GM23338 (cell line): ENCODE measurements around the gene DPP10. TPM values are rescaled to one million over a fixed set of nuclear protein-coding genes. Genes with fewer than 3 reads are reported as not detected.

Experiments used
- ATAC-seq: fragments of 200-7000 bp; cut with Tn5 transposase; 3 replicates; pipeline ENCODE4 v1.9.1; 2020
- DNase-seq: peaks from one replicate; pipeline ENCODE4 v3.0.0-alpha.2; 2015; ENCODE audit warnings: low spot score
- H2AFZ ChIP-seq: fragments of 200-600 bp; sonication (generic); 2 replicates; pipeline ENCODE4 v1.8.0; 2016; ENCODE audit warnings: antibody characterized with exemption, mild to moderate bottlenecking, moderate library complexity
- H3F3A ChIP-seq: fragments of 200-600 bp; sonication (generic); replicated peaks from 2 replicates; pipeline ENCODE4 v1.8.0; 2017; ENCODE audit warnings: antibody characterized with exemption, mixed run types, low read depth
- H3K27ac ChIP-seq: fragments of 200-600 bp; sonication (generic); 2 replicates; pipeline ENCODE4 v1.6.1; 2016; ENCODE audit warnings: low read depth
- H3K27me3 ChIP-seq: fragments of 200-600 bp; sonication (generic); 2 replicates; pipeline ENCODE4 v1.8.0; 2016; ENCODE audit warnings: mild to moderate bottlenecking, mixed run types, moderate library complexity; ENCODE audit not compliant: insufficient read depth
- H3K36me3 ChIP-seq: fragments of 200-600 bp; sonication (generic); 2 replicates; pipeline ENCODE4 v1.8.0; 2016; ENCODE audit warnings: mild to moderate bottlenecking; ENCODE audit not compliant: insufficient read depth
- H3K4me1 ChIP-seq: fragments of 200-600 bp; sonication (generic); 2 replicates; pipeline ENCODE4 v1.8.0; 2016; ENCODE audit warnings: mild to moderate bottlenecking, moderate library complexity; ENCODE audit not compliant: insufficient read depth
- H3K4me2 ChIP-seq: fragments of 200-600 bp; sonication (generic); 2 replicates; pipeline ENCODE4 v1.7.1; 2017; ENCODE audit warnings: mixed run types
- H3K4me3 ChIP-seq: fragments of 200-600 bp; sonication (generic); 2 replicates; pipeline ENCODE4 v1.6.1; 2016; ENCODE audit warnings: mixed run types
- H3K79me2 ChIP-seq: fragments of 200-600 bp; sonication (generic); replicated peaks from 2 replicates; pipeline ENCODE4 v1.8.0; 2017; ENCODE audit warnings: mild to moderate bottlenecking; ENCODE audit not compliant: insufficient read depth
- H3K9me2 ChIP-seq: fragments of 200-600 bp; sonication (generic); 2 replicates; pipeline ENCODE4 v1.8.0; 2017; ENCODE audit not compliant: insufficient read depth
- H4K20me1 ChIP-seq: fragments of 200-600 bp; sonication (generic); replicated peaks from 2 replicates; pipeline ENCODE4 v1.8.0; 2017; ENCODE audit warnings: mild to moderate bottlenecking; ENCODE audit not compliant: insufficient read depth
- H3K27ac Mint-ChIP-seq: 2 replicates; pipeline ENCODE4 v1.8.0; 2020; ENCODE audit warnings: inconsistent platforms, mild to moderate bottlenecking, moderate library complexity, mixed read lengths
- H3K27me3 Mint-ChIP-seq: 3 replicates; pipeline ENCODE4 v1.8.0; 2022; ENCODE audit warnings: low read depth, mild to moderate bottlenecking, moderate library complexity, mixed read lengths, inconsistent platforms; ENCODE audit not compliant: insufficient read depth, poor library complexity
- H3K36me3 Mint-ChIP-seq: 3 replicates; pipeline ENCODE4 v1.8.0; 2021; ENCODE audit warnings: low read depth, mild to moderate bottlenecking, inconsistent platforms, moderate library complexity, mixed read lengths
- H3K4me1 Mint-ChIP-seq: 3 replicates; pipeline ENCODE4 v1.8.0; 2020; ENCODE audit warnings: mild to moderate bottlenecking, inconsistent platforms, mixed read lengths
- H3K4me3 Mint-ChIP-seq: 3 replicates; pipeline ENCODE4 v1.8.0; 2021; ENCODE audit warnings: moderate library complexity, mild to moderate bottlenecking, inconsistent platforms, mixed read lengths
- H3K9me3 Mint-ChIP-seq: 3 replicates; pipeline ENCODE4 v1.8.0; 2020; ENCODE audit warnings: moderate library complexity, mild to moderate bottlenecking, inconsistent platforms, mixed read lengths
- CREB1 ChIP-seq: fragments of 250-450 bp; sonication (Bioruptor Pico); IDR thresholded peaks from 2 replicates; pipeline ENCODE4 v1.5.0; 2020; ENCODE audit warnings: low read depth, mild to moderate bottlenecking, moderate library complexity
- EZH2 ChIP-seq: fragments of 200-600 bp; sonication (generic); IDR thresholded peaks from one replicate; pipeline ENCODE4 v1.8.0; 2017; ENCODE audit warnings: antibody characterized with exemption, mild to moderate bottlenecking, low read depth; ENCODE audit not compliant: unreplicated experiment
- EZH2phosphoT487 ChIP-seq: fragments of 200-600 bp; sonication (generic); IDR thresholded peaks from one replicate; pipeline ENCODE4 v1.8.1; 2018; ENCODE audit warnings: antibody characterized with exemption; ENCODE audit not compliant: unreplicated experiment
- JUNB ChIP-seq: IDR thresholded peaks from one replicate; pipeline ENCODE4 v1.6.1; 2016; ENCODE audit warnings: antibody characterized with exemption; ENCODE audit not compliant: unreplicated experiment
- NANOG ChIP-seq: IDR thresholded peaks from 2 replicates; pipeline ENCODE4 v1.6.1; 2016; ENCODE audit warnings: antibody characterized with exemption, borderline replicate concordance
- POLR2AphosphoS5 ChIP-seq: IDR thresholded peaks from 2 replicates; pipeline ENCODE4 v1.6.1; 2016; ENCODE audit warnings: antibody characterized with exemption, low read depth
- STAT1 ChIP-seq: IDR thresholded peaks from one replicate; pipeline ENCODE4 v1.6.1; 2016; ENCODE audit warnings: antibody characterized with exemption; ENCODE audit not compliant: unreplicated experiment
- ZNF114 ChIP-seq: fragments of 250-450 bp; sonication (Bioruptor Pico); IDR thresholded peaks from 2 replicates; pipeline ENCODE4 v1.5.0; 2020; ENCODE audit warnings: mild to moderate bottlenecking, moderate library complexity
- ZNF331 ChIP-seq: fragments of 250-450 bp; sonication (Bioruptor Pico); IDR thresholded peaks from 2 replicates; pipeline ENCODE4 v1.5.0; 2020; ENCODE audit warnings: low read depth, mild to moderate bottlenecking, moderate library complexity
- polyA plus RNA-seq: library from polyadenylated mRNA; unstranded; fragments of >200 nt; fragmentation: Nextera tagmentation; extraction: Ambion mirVana; gene quantifications from 2 replicates; pipeline ENCODE4 v1.2.1, GENCODE V29; 2016
- total RNA-seq: library from RNA; depleted of rRNA; stranded (reverse); fragments of >200 nt; shearing (Covaris generic); gene quantifications from 2 replicates; pipeline ENCODE4 v1.2.3, GENCODE V29; 2014
- TF ChIP-seq, protein P1 (sequence below): fragments of 250-450 bp; sonication (Bioruptor Pico); IDR thresholded peaks from 2 replicates; pipeline ENCODE4 v1.5.0; 2020; ENCODE audit warnings: mild to moderate bottlenecking, moderate library complexity
- TF ChIP-seq, protein P2 (sequence below): IDR thresholded peaks from 2 replicates; pipeline ENCODE4 v1.6.1; 2016; ENCODE audit warnings: antibody characterized with exemption
- TF ChIP-seq, protein P3 (sequence below): IDR thresholded peaks from one replicate; pipeline ENCODE4 v1.6.1; 2018; ENCODE audit warnings: antibody characterized with exemption; ENCODE audit not compliant: unreplicated experiment

DPP10 gene
- total and polyA plus RNA-seq, 2 experiments from 2014 or later: 3.6 to 14.8 TPM

DNA sequence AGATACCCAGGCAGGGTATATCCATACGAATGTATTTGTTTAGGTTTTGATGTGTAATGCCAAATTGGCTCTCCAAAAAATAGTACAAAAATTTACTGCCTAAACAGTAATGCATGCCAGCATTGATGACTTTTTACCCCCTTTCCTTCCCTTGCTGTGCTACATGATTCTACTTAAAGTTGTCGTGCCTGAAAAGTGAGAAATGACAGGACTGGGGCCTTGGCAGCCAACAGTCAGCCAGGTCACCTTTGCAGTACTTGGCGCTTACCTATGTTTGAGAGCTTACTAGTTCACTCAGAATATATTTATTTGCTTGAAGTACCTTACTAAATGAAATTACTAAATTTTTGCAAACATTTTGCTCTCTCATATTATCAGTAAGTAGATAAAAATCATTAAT, 1329.1 kb downstream of the DPP10 start:
- no peak for DNase-seq
- H3K27ac Mint-ChIP-seq: 0 out of 2 replicates have a peak overlapping the region, but pooled peaks have one; percentile 58
- no peak overlapping the region for H3K27ac ChIP-seq
- H3K4me3 Mint-ChIP-seq: no peak overlapping the region
- H3K4me2 ChIP-seq: no peak overlapping the region
- H3K9me3 Mint-ChIP-seq: no peaks in the 10 kb centered on the region
- no peaks in the 10 kb centered on the region for H3K79me2 ChIP-seq
- no peaks in the 10 kb centered on the region for H3K27me3 Mint-ChIP-seq
- H2AFZ ChIP-seq: no peak overlapping the region
- no peak for ATAC-seq
- H3K4me1 Mint-ChIP-seq: peaks cover 11% of the 10 kb centered on the region; the same call in 2 of the 3 replicates
- H3K27me3 ChIP-seq: no peaks in the 10 kb centered on the region
- no peaks in the 10 kb centered on the region for H4K20me1 ChIP-seq
- no peak overlapping the region for H3K4me3 ChIP-seq
- no peak for TF ChIP-seq ZNF114 (CRISPR knock-in tag)
- no peak for TF ChIP-seq STAT1
- H3K9me2 ChIP-seq: no peaks in the 10 kb centered on the region
- no peaks in the 10 kb centered on the region for H3K4me1 ChIP-seq
- no peaks in the 10 kb centered on the region for H3F3A ChIP-seq
- no peaks in the 10 kb centered on the region for H3K36me3 ChIP-seq
- H3K36me3 Mint-ChIP-seq: no peaks in the 10 kb centered on the region

DNA sequence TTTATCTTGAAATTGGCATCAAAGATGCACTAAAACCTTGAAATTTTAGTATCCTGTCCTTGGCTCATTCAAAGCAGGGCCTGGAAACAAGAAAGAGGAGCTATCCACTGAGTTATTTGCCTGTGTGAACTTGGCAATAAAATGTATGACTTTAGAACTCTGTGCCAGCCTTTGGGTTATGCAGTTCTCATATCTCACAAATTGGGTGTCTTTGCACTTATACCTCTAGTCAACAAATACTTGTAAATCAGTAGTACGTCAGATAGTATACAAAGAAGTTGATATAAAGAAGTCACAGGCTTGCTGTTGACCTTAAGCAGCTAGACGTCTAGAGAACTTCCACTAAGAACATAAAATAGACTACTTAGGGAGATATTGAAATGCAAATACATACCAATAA, 1331.9 kb downstream of the DPP10 start:
- no peaks in the 10 kb centered on the region for H3F3A ChIP-seq
- no peak overlapping the region for H3K4me3 ChIP-seq
- Mint-ChIP-seq H3K9me3 (no peaks in the 10 kb centered on the region), H3K4me1 (peaks cover 15% of the 10 kb centered on the region; the same call in 2 of the 3 replicates), H3K27me3 (no peaks in the 10 kb centered on the region), H3K4me3 (no peak overlapping the region), H3K27ac (no peak overlapping the region), H3K36me3 (no peaks in the 10 kb centered on the region)
- H3K79me2 ChIP-seq: no peaks in the 10 kb centered on the region
- no peaks in the 10 kb centered on the region for H3K36me3 ChIP-seq
- no peak overlapping the region for H3K27ac ChIP-seq
- no peaks in the 10 kb centered on the region for H3K9me2 ChIP-seq
- no peaks in the 10 kb centered on the region for H3K27me3 ChIP-seq
- no peaks in the 10 kb centered on the region for H3K4me1 ChIP-seq
- no peaks in the 10 kb centered on the region for H4K20me1 ChIP-seq
- no peak overlapping the region for H3K4me2 ChIP-seq
- DNase-seq (no peak), ATAC-seq (no peak)
- H2AFZ ChIP-seq: no peak overlapping the region
- TF ChIP-seq, protein P1, sequence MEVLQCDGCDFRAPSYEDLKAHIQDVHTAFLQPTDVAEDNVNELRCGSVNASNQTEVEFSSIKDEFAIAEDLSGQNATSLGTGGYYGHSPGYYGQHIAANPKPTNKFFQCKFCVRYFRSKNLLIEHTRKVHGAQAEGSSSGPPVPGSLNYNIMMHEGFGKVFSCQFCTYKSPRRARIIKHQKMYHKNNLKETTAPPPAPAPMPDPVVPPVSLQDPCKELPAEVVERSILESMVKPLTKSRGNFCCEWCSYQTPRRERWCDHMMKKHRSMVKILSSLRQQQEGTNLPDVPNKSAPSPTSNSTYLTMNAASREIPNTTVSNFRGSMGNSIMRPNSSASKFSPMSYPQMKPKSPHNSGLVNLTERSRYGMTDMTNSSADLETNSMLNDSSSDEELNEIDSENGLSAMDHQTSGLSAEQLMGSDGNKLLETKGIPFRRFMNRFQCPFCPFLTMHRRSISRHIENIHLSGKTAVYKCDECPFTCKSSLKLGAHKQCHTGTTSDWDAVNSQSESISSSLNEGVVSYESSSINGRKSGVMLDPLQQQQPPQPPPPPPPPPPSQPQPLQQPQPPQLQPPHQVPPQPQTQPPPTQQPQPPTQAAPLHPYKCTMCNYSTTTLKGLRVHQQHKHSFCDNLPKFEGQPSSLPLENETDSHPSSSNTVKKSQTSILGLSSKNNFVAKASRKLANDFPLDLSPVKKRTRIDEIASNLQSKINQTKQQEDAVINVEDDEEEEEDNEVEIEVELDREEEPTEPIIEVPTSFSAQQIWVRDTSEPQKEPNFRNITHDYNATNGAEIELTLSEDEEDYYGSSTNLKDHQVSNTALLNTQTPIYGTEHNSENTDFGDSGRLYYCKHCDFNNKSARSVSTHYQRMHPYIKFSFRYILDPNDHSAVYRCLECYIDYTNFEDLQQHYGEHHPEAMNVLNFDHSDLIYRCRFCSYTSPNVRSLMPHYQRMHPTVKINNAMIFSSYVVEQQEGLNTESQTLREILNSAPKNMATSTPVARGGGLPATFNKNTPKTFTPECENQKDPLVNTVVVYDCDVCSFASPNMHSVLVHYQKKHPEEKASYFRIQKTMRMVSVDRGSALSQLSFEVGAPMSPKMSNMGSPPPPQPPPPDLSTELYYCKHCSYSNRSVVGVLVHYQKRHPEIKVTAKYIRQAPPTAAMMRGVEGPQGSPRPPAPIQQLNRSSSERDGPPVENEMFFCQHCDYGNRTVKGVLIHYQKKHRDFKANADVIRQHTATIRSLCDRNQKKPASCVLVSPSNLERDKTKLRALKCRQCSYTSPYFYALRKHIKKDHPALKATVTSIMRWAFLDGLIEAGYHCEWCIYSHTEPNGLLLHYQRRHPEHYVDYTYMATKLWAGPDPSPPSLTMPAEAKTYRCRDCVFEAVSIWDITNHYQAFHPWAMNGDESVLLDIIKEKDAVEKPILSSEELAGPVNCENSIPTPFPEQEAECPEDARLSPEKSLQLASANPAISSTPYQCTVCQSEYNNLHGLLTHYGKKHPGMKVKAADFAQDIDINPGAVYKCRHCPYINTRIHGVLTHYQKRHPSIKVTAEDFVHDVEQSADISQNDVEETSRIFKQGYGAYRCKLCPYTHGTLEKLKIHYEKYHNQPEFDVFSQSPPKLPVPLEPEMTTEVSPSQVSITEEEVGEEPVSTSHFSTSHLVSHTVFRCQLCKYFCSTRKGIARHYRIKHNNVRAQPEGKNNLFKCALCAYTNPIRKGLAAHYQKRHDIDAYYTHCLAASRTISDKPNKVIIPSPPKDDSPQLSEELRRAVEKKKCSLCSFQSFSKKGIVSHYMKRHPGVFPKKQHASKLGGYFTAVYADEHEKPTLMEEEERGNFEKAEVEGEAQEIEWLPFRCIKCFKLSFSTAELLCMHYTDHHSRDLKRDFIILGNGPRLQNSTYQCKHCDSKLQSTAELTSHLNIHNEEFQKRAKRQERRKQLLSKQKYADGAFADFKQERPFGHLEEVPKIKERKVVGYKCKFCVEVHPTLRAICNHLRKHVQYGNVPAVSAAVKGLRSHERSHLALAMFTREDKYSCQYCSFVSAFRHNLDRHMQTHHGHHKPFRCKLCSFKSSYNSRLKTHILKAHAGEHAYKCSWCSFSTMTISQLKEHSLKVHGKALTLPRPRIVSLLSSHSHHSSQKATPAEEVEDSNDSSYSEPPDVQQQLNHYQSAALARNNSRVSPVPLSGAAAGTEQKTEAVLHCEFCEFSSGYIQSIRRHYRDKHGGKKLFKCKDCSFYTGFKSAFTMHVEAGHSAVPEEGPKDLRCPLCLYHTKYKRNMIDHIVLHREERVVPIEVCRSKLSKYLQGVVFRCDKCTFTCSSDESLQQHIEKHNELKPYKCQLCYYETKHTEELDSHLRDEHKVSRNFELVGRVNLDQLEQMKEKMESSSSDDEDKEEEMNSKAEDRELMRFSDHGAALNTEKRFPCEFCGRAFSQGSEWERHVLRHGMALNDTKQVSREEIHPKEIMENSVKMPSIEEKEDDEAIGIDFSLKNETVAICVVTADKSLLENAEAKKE (CRISPR knock-in tag): no peak
- TF ChIP-seq ZNF114 (CRISPR knock-in tag): no peak
- TF ChIP-seq, protein P2, sequence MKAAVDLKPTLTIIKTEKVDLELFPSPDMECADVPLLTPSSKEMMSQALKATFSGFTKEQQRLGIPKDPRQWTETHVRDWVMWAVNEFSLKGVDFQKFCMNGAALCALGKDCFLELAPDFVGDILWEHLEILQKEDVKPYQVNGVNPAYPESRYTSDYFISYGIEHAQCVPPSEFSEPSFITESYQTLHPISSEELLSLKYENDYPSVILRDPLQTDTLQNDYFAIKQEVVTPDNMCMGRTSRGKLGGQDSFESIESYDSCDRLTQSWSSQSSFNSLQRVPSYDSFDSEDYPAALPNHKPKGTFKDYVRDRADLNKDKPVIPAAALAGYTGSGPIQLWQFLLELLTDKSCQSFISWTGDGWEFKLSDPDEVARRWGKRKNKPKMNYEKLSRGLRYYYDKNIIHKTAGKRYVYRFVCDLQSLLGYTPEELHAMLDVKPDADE: no peak
- TF ChIP-seq CREB1 (CRISPR knock-in tag): no peak
- no peak for TF ChIP-seq POLR2AphosphoS5
- no peak for TF ChIP-seq JUNB
- TF ChIP-seq NANOG: no peak
- no peak for TF ChIP-seq ZNF331 (CRISPR knock-in tag)
- no peak for TF ChIP-seq STAT1
- no peak for TF ChIP-seq EZH2
- TF ChIP-seq EZH2phosphoT487: no peak
- TF ChIP-seq, protein P3, sequence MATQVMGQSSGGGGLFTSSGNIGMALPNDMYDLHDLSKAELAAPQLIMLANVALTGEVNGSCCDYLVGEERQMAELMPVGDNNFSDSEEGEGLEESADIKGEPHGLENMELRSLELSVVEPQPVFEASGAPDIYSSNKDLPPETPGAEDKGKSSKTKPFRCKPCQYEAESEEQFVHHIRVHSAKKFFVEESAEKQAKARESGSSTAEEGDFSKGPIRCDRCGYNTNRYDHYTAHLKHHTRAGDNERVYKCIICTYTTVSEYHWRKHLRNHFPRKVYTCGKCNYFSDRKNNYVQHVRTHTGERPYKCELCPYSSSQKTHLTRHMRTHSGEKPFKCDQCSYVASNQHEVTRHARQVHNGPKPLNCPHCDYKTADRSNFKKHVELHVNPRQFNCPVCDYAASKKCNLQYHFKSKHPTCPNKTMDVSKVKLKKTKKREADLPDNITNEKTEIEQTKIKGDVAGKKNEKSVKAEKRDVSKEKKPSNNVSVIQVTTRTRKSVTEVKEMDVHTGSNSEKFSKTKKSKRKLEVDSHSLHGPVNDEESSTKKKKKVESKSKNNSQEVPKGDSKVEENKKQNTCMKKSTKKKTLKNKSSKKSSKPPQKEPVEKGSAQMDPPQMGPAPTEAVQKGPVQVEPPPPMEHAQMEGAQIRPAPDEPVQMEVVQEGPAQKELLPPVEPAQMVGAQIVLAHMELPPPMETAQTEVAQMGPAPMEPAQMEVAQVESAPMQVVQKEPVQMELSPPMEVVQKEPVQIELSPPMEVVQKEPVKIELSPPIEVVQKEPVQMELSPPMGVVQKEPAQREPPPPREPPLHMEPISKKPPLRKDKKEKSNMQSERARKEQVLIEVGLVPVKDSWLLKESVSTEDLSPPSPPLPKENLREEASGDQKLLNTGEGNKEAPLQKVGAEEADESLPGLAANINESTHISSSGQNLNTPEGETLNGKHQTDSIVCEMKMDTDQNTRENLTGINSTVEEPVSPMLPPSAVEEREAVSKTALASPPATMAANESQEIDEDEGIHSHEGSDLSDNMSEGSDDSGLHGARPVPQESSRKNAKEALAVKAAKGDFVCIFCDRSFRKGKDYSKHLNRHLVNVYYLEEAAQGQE: no peak
